ENCODE measurements around the gene HOMER2. TPM values are rescaled to one million over a fixed set of nuclear protein-coding genes. Genes with fewer than 3 reads are reported as not detected.

HOMER2 gene
- total and polyA plus RNA-seq, 9 of the 15 experiments (the other 6 are each of a cell fraction or from before 2014, with no cell fraction given) = 0.13 to 0.47 (median 0.29) TPM; not detected in 1

DNA sequence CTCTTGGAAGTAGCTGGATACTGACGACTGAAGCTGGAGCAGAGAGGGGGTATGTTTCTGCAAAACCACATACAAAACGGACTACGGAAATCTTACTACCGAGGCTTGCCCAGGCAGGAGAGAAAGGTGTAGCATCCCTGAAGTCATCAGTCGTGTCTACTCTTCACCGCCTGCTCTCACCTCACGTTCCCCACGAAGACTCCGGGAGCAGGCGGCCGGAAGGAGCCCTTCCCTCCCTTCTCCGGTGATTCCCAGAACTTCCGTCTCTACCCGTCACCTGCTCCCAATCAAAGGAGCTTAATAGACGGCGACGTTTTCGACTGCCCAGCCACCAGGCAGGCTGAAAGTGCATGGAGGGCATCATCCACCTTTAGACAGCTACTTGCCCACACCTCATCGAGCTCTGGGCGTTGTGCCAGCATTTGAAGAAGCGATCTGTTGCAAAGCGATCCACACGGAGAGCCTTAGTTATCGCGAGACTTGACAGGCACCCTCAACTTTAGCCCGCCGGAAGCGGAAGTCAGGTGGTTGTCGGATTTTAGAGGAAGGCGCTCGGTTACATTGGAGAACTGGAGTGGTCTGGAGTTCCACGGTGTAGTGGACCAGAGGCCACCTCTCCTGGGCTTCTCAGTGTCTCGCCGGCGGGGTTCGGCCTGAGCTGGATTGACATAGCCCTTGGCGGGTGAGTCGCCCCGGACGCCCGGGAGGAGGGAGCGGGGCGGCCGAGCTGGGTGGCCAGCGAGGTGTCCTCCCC lies 33.3 kb upstream of the HOMER2 start, which contains the start of gene RAMAC (continued):
- TF ChIP-seq, protein P1, sequence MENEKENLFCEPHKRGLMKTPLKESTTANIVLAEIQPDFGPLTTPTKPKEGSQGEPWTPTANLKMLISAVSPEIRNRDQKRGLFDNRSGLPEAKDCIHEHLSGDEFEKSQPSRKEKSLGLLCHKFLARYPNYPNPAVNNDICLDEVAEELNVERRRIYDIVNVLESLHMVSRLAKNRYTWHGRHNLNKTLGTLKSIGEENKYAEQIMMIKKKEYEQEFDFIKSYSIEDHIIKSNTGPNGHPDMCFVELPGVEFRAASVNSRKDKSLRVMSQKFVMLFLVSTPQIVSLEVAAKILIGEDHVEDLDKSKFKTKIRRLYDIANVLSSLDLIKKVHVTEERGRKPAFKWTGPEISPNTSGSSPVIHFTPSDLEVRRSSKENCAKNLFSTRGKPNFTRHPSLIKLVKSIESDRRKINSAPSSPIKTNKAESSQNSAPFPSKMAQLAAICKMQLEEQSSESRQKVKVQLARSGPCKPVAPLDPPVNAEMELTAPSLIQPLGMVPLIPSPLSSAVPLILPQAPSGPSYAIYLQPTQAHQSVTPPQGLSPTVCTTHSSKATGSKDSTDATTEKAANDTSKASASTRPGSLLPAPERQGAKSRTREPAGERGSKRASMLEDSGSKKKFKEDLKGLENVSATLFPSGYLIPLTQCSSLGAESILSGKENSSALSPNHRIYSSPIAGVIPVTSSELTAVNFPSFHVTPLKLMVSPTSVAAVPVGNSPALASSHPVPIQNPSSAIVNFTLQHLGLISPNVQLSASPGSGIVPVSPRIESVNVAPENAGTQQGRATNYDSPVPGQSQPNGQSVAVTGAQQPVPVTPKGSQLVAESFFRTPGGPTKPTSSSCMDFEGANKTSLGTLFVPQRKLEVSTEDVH (IDR thresholded peaks at IDR 0.05; ENCODE audit: low read depth, partially characterized antibody) = peak; percentile 69
- no peak for TF ChIP-seq ZNF316 (IDR thresholded peaks at IDR 0.05)
- TF ChIP-seq ARNT (IDR thresholded peaks at IDR 0.05) = no peak
- TF ChIP-seq NFRKB (IDR thresholded peaks at IDR 0.05; ENCODE audit: low read depth) = no peak
- TF ChIP-seq, protein P2, sequence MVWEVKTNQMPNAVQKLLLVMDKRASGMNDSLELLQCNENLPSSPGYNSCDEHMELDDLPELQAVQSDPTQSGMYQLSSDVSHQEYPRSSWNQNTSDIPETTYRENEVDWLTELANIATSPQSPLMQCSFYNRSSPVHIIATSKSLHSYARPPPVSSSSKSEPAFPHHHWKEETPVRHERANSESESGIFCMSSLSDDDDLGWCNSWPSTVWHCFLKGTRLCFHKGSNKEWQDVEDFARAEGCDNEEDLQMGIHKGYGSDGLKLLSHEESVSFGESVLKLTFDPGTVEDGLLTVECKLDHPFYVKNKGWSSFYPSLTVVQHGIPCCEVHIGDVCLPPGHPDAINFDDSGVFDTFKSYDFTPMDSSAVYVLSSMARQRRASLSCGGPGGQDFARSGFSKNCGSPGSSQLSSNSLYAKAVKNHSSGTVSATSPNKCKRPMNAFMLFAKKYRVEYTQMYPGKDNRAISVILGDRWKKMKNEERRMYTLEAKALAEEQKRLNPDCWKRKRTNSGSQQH (CRISPR knock-in tag; IDR thresholded peaks at IDR 0.05) = no peak
- TF ChIP-seq MTA3 (IDR thresholded peaks at IDR 0.05; ENCODE audit: borderline replicate concordance) = peak; percentile 80
- TF ChIP-seq, protein P3, sequence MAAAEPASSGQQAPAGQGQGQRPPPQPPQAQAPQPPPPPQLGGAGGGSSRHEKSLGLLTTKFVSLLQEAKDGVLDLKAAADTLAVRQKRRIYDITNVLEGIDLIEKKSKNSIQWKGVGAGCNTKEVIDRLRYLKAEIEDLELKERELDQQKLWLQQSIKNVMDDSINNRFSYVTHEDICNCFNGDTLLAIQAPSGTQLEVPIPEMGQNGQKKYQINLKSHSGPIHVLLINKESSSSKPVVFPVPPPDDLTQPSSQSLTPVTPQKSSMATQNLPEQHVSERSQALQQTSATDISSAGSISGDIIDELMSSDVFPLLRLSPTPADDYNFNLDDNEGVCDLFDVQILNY (CRISPR knock-in tag; IDR thresholded peaks at IDR 0.05) = peak; percentile 92
- no peak for TF ChIP-seq ZNF3 (CRISPR knock-in tag; IDR thresholded peaks at IDR 0.05)
- no peak for TF ChIP-seq HNRNPLL (IDR thresholded peaks at IDR 0.05; ENCODE audit: low read depth, low read length, poor library complexity, severe bottlenecking)
- TF ChIP-seq, protein P4, sequence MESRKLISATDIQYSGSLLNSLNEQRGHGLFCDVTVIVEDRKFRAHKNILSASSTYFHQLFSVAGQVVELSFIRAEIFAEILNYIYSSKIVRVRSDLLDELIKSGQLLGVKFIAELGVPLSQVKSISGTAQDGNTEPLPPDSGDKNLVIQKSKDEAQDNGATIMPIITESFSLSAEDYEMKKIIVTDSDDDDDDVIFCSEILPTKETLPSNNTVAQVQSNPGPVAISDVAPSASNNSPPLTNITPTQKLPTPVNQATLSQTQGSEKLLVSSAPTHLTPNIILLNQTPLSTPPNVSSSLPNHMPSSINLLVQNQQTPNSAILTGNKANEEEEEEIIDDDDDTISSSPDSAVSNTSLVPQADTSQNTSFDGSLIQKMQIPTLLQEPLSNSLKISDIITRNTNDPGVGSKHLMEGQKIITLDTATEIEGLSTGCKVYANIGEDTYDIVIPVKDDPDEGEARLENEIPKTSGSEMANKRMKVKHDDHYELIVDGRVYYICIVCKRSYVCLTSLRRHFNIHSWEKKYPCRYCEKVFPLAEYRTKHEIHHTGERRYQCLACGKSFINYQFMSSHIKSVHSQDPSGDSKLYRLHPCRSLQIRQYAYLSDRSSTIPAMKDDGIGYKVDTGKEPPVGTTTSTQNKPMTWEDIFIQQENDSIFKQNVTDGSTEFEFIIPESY (CRISPR knock-in tag; IDR thresholded peaks at IDR 0.05) = no peak
- no peak for TF ChIP-seq IRF2 (CRISPR knock-in tag; IDR thresholded peaks at IDR 0.05)
- TF ChIP-seq MECOM (CRISPR knock-in tag; IDR thresholded peaks at IDR 0.05) = no peak
- no peak for TF ChIP-seq MEIS2 (IDR thresholded peaks at IDR 0.05; ENCODE audit: partially characterized antibody)
- TF ChIP-seq NEUROD1 (IDR thresholded peaks at IDR 0.05; ENCODE audit: borderline replicate concordance, low read depth, low read length, partially characterized antibody) = no peak
- TF ChIP-seq ZBTB7A (IDR thresholded peaks at IDR 0.05; ENCODE audit: borderline replicate concordance, control insufficient read depth, low read depth, low read length) = no peak
- TF ChIP-seq, protein P5, sequence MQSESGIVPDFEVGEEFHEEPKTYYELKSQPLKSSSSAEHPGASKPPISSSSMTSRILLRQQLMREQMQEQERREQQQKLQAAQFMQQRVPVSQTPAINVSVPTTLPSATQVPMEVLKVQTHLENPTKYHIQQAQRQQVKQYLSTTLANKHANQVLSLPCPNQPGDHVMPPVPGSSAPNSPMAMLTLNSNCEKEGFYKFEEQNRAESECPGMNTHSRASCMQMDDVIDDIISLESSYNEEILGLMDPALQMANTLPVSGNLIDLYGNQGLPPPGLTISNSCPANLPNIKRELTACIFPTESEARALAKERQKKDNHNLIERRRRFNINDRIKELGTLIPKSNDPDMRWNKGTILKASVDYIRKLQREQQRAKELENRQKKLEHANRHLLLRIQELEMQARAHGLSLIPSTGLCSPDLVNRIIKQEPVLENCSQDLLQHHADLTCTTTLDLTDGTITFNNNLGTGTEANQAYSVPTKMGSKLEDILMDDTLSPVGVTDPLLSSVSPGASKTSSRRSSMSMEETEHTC (IDR thresholded peaks at IDR 0.05) = no peak
- TF ChIP-seq, protein P6, sequence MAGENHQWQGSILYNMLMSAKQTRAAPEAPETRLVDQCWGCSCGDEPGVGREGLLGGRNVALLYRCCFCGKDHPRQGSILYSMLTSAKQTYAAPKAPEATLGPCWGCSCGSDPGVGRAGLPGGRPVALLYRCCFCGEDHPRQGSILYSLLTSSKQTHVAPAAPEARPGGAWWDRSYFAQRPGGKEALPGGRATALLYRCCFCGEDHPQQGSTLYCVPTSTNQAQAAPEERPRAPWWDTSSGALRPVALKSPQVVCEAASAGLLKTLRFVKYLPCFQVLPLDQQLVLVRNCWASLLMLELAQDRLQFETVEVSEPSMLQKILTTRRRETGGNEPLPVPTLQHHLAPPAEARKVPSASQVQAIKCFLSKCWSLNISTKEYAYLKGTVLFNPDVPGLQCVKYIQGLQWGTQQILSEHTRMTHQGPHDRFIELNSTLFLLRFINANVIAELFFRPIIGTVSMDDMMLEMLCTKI (IDR thresholded peaks at IDR 0.05; ENCODE audit: partially characterized antibody) = no peak
- TF ChIP-seq SP1 (CRISPR knock-in tag; IDR thresholded peaks at IDR 0.05) = no peak

All from K562 (cell line).